Measurements from ENCODE around the gene CSTF1.

Gene CSTF1

DNA sequence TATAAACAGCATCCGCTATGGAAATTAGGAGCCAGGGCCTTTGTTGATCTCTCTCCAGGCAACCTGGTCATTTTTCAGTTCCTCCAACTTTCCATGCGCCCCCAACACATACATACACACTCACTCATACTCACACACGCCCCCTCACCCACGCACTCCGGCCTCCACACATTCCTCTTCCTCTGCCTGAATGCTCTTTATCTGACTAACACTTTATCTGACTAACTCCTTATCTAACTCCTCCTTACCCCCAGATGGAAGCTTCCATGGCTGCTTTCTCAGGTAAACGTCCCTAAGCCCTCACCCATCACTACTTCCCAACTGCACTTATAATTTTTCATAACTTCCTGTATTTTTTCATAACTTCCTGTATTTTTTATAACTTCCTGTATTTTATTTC is 37.1 kb downstream of the CSTF1 start:
- peak; percentile 52 for DNase-seq (ENCODE audit: low spot score)

- DNase-seq (ENCODE audit: low spot score), result no peak
Measured at GRCh38 chr20:56429941-56430340, 37.5 kb downstream of the CSTF1 start.

GRCh38 chr20:56430461-56430860 is 38.0 kb downstream of the CSTF1 start:
- DNase-seq (ENCODE audit: low spot score), result no peak

DNA sequence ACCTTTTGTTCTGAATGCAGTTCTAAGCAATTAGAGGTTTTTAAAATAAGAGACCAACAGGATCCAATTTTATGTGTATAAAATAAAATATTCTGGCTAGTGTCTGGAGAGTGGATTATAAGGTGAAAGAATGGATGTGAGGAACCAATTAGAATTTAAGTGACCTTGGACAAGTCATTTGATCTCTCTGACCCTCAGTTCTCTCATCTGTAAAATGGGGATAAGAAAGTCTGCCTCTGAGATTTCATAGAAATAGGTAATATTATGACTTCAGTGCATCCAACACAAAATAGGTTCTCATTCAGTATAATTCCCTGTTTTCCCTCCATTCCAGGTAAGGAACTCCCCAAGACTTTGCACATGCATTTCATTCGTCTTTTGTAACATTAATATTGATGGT is 38.5 kb downstream of the CSTF1 start:
- DNase-seq (ENCODE audit: low spot score), result no peak

DNA sequence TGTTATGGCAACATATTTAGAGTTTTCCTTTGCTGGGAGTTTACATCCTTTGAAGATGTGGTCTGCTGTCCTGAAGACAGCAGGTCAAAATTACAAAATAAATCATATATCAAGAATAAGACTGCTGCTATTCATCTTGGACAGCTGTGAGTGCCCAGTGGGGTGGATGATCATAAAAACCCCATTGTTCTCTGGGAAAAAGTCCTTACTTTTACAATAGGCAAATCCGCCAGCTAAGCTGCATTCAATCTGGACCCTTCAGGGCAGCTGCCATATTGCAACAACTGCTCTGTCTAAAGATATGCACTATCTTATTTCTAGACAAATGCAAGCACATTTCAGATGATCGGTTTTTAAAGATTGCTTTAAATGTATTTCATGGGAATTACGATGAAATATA is 39.0 kb downstream of the CSTF1 start:
- no peak for DNase-seq (ENCODE audit: low spot score)

GRCh38 chr20:56433221-56433879 is 40.9 kb downstream of the CSTF1 start:
- DNase-seq (ENCODE audit: low spot score), result peak; percentile 64

GRCh38 chr20:56433880-56434255 is 41.4 kb downstream of the CSTF1 start:
- peak; percentile 85 for DNase-seq (ENCODE audit: low spot score)

- no peak for DNase-seq (ENCODE audit: low spot score)
Measured at GRCh38 chr20:56437196-56437960, 44.9 kb downstream of the CSTF1 start.

GRCh38 chr20:56438284-56438683 is 45.8 kb downstream of the CSTF1 start:
- DNase-seq (ENCODE audit: low spot score), result no peak

GRCh38 chr20:56439771-56440291 is 47.4 kb downstream of the CSTF1 start:
- peak; percentile 96 for DNase-seq (ENCODE audit: low spot score)

GRCh38 chr20:56440346-56441007 is 48.0 kb downstream of the CSTF1 start:
- DNase-seq (ENCODE audit: low spot score), result no peak

DNA sequence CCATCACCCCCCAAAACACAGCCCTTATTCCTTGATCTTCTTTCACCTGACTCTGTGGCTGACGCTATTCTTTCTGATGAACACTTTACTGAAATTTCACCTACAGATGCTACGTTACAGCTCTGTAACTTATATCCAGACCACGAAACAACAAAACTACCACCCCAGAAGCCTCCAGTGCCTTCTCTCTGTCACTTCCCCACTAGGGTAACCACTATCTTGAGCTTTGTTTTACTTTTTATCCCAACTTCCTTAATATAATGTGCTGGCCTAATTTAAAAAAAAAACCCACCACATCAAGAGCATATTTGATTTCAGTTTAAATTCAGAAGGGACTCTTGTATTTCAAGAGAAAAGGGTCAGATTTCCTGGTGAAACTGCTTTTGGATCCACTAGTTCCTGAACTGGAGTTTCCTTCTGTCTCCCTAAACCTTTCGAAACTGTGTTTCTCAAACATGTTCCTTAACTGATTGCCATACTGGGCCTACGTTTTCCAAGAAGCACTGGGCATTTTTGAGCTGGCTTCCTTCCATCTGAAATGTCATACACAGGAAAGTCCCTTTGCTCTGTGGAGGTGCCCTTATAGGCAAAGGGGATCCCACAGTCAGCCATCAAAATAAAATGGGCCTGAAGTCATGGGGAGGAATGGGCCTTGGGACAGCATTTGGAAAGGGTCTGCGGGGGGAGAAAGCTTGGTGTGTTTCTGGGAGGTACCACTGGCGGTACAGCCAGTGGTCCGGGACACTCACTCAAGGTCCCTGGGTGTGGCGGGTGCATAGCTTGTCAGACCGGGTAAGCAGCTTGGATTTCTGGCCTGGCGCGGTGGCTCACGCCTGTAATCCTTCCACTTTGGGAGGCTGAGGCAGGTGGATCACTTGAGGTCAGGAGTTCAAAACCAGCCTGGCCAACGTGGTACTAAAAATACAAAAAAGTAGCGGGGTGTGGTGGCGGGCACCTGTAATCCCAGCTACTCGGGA is 50.2 kb downstream of the CSTF1 start:
- no peak for DNase-seq (ENCODE audit: low spot score)

DNA sequence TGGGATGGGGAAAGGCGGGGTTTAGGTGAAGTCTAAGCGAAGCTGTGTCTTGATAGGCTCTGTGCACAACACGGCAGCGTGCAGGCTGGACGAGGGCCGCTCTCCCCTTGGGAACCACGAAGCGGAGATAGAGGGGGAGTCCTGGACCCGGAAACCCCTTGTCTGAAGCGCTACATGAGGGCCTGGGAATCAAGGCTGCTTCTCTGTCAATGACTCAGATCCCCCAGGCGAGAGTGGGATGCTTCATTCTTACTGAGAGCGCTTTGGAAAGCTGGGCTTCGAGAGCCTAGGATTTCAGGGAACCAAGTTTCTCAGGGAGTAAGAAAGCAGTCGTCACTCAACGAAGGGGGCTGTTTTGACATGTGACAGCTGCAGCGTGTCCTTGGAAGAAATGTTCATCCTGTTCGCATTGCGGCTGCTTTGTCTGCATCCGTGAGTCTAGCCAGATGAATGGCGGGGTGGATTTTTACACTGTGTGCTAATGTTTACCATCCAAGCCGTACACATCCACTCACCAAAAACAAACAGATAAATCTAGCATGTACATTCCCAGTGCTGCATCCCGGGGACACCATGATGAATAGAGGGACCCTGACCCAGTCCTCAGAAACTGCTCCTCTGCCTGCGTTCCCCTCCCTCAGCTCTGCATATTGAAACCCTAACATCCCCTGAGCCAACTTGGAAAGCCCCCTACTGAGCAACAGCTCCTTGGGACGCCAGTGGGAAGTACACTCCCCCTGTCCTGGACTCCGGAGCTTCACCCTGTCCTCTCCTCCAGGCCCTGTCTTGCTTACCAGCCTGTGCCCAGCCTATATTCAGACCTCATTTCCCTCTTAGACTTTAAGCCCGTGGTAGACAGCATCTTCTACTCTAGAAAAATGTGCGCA is 51.5 kb downstream of the CSTF1 start:
- no peak for DNase-seq (ENCODE audit: low spot score)

- no peak for DNase-seq (ENCODE audit: low spot score)
Measured at GRCh38 chr20:56445130-56445529, 52.7 kb downstream of the CSTF1 start.

DNA sequence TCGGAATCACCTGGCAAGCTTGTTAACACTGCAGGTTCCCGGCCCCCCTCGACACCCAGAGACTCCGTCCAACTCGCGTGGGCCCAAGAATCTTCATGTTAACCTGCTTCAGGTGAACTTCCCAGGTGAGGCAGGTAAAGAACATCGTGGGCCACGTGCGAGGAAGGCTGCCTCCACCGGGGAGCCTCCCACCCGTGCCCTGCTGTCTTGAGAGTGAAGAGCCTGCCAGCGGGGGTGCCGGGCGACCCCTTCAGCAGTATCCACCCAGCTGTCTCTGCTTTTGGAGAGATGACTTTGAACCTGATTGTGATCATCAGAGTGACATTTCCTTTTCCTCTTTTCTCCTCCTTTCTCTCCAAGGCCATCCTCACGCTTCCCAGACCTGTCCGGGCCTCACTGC is 53.1 kb downstream of the CSTF1 start:
- DNase-seq (ENCODE audit: low spot score), result no peak

DNA sequence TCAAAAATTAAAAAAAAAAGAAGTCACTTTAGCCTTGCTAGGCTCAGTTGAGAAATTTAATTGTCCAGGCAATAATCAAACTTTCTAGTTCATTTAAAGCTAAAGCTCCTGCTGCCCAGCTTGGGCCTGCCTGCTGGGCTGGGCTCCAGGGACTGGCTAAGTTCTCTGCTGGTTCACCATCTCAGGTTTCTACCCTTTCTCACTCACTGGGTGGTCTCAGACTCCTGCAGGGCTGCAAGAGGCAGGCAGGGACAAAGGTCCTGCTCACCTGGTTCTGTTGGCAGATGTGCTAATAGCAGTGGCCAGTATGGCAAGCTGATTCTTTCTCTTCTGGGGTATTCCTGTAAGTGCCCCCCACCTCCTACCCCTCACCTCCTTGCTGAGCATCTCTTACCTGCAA is 54.8 kb downstream of the CSTF1 start:
- no peak for DNase-seq (ENCODE audit: low spot score)

- DNase-seq (ENCODE audit: low spot score), result no peak
Measured at GRCh38 chr20:56449459-56449858, 57.0 kb downstream of the CSTF1 start.

GRCh38 chr20:56451056-56451765 is 58.8 kb downstream of the CSTF1 start:
- DNase-seq (ENCODE audit: low spot score), result no peak

- no peak for DNase-seq (ENCODE audit: low spot score)
Measured at GRCh38 chr20:56453352-56453751, 60.9 kb downstream of the CSTF1 start.

GRCh38 chr20:56454754-56455153 is 62.3 kb downstream of the CSTF1 start:
- DNase-seq (ENCODE audit: low spot score), result no peak
